G401.6 (cell line): ENCODE results near the gene IRGQ.

ENCODE experiments used
- FAIRE-seq: peaks from 2 replicates; lab custom pipeline; 2012; peaks lifted over from hg19 to GRCh38; lab: Jason Lieb, UNC

The IRGQ gene

GRCh38 chr19:43595999-43596841, at the start of gene IRGQ, which contains the start of gene ZNF576:
TSS of gene IRGQ (minus strand) at chr19:43596134. CDS start at chr19:43595338, 796 bp downstream.
TSS of gene ZNF576 (plus strand) at chr19:43596595. CDS start at chr19:43597109, 514 bp downstream.
- FAIRE-seq: peak; percentile 99

GRCh38 chr19:43644181-43644580, 48.2 kb upstream of the IRGQ start:
- FAIRE-seq: no peak

- FAIRE-seq: no peak
Measured at GRCh38 chr19:43643326-43643725, 47.4 kb upstream of the IRGQ start.

- no peak for FAIRE-seq
Measured at GRCh38 chr19:43642531-43642930, 46.6 kb upstream of the IRGQ start.

GRCh38 chr19:43641333-43641732, 45.4 kb upstream of the IRGQ start:
- no peak for FAIRE-seq

- FAIRE-seq: no peak
Measured at GRCh38 chr19:43640424-43640757, 44.5 kb upstream of the IRGQ start.

GRCh38 chr19:43639519-43640423, 43.8 kb upstream of the IRGQ start, which contains the start of gene CADM4:
TSS of gene CADM4 (minus strand) at chr19:43639850. CDS start at chr19:43639790, 60 bp downstream.
- FAIRE-seq: no peak

- no peak for FAIRE-seq
Measured at GRCh38 chr19:43638995-43639518, 43.1 kb upstream of the IRGQ start.

- FAIRE-seq: no peak
Measured at GRCh38 chr19:43638214-43638994, 42.5 kb upstream of the IRGQ start.

- FAIRE-seq: peak; percentile 75
Measured at GRCh38 chr19:43636121-43636683, 40.3 kb upstream of the IRGQ start.

- peak; percentile 60 for FAIRE-seq
Measured at GRCh38 chr19:43635561-43635940, 39.6 kb upstream of the IRGQ start.

- FAIRE-seq: no peak
Measured at GRCh38 chr19:43634872-43635560, 39.1 kb upstream of the IRGQ start.

GRCh38 chr19:43634506-43634871, 38.6 kb upstream of the IRGQ start:
- no peak for FAIRE-seq

GRCh38 chr19:43634068-43634467, 38.1 kb upstream of the IRGQ start:
- no peak for FAIRE-seq

GRCh38 chr19:43633520-43633919, 37.6 kb upstream of the IRGQ start:
- FAIRE-seq: no peak

- no peak for FAIRE-seq
Measured at GRCh38 chr19:43631491-43631890, 35.6 kb upstream of the IRGQ start.

- no peak for FAIRE-seq
Measured at GRCh38 chr19:43628646-43629326, 32.9 kb upstream of the IRGQ start.

GRCh38 chr19:43626838-43627237, 30.9 kb upstream of the IRGQ start:
- FAIRE-seq: no peak

- no peak for FAIRE-seq
Measured at GRCh38 chr19:43625918-43626579, 30.1 kb upstream of the IRGQ start.

- FAIRE-seq: no peak
Measured at GRCh38 chr19:43624933-43625332, 29.0 kb upstream of the IRGQ start.
